GM19099 (cell line): ENCODE data around the gene MYO16.

Experiments used
- POLR2A ChIP-seq: IDR thresholded peaks from 3 replicates; pipeline ENCODE4 v1.6.1; 2011; ENCODE audit warnings: low read depth; ENCODE audit not compliant: insufficient read length; ENCODE audit errors: extremely low read depth

MYO16 gene

GRCh38 chr13:109150696-109151095 is 521.3 kb downstream of the MYO16 start:
- TF ChIP-seq POLR2A, result no peak

GRCh38 chr13:109151255-109151654 is 521.8 kb downstream of the MYO16 start:
- TF ChIP-seq POLR2A, result no peak

GRCh38 chr13:109151696-109152095 is 522.3 kb downstream of the MYO16 start:
- TF ChIP-seq POLR2A, result no peak

DNA sequence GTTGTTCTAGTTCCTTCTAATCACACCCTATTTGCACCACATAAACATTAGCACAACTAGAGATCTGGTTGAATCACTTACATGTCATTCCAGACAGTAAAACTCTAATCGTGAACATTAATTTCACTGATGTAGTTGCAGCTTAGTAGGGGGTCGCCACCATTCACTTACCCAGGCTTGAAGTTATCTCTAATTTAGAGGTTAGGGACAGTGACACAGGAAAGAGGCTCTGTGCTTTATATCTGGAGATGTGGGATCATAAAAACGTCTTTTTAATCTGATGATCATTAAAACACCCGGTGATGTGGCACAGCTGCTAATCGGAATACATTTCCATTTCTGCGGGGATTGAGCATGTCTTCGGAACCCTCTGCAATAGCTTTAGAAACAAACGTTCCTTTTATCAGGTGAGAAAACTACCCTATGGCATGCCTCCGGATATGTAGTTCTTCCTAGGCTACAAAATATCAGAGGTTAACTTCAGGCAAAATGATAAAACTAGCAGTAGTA is 523.0 kb downstream of the MYO16 start:
- no peak for TF ChIP-seq POLR2A

DNA sequence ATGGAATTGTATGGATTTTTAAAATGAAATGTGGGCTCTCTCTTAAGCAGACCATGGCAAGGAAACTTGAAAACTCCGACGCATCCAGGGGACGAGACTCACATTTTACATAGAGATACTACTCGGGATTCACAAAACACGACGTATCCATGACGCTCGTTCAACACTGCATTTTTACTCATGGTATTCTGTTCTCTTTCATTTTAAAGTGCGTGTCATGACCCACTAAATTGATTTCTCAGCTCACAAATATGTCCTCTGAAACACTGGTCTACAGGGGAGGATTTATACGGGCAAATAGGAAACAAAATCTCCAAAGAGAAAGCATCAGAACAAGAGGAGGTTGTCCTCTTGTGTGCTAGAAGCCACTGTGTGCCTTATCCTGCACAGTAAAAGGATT is 523.5 kb downstream of the MYO16 start:
- no peak for TF ChIP-seq POLR2A

DNA sequence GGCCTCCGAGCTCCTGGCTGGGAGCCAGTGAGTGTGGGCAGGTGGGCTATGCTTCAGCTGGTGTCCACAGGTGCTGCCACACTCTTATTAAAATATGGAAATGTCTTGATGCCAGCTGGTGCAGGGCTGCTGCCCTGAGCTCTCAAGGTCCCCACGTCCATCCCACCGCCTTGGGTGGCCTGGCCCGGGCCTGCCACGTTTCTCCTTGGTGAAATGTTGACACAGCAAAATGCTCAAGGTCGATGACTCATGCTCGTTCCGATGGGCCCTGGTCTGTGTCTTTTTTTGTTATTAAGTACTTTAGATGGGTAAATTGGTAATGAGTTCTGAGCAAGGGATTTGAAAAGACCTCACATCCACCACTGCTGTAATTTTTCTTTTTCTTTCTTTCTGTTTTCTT is 524.7 kb downstream of the MYO16 start:
- TF ChIP-seq POLR2A, result no peak

DNA sequence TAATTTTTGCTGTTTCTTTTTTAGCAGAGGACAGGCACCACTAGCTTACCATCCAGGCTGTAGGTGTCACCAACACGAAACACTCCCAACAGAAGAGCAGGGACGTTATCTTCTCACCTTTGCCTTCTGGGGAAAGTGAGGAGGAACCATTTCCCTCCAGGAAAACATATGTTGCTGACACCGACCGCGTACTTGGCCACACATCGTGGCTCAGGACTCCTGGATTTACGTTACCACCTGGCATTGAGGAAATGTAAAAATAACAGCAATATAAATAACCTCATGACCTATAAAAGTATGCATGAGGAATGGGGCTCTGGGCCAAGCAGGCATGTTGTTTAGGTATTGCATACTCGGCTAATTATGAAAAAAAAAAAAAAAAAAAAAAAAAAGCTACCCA is 525.1 kb downstream of the MYO16 start:
- no peak for TF ChIP-seq POLR2A

DNA sequence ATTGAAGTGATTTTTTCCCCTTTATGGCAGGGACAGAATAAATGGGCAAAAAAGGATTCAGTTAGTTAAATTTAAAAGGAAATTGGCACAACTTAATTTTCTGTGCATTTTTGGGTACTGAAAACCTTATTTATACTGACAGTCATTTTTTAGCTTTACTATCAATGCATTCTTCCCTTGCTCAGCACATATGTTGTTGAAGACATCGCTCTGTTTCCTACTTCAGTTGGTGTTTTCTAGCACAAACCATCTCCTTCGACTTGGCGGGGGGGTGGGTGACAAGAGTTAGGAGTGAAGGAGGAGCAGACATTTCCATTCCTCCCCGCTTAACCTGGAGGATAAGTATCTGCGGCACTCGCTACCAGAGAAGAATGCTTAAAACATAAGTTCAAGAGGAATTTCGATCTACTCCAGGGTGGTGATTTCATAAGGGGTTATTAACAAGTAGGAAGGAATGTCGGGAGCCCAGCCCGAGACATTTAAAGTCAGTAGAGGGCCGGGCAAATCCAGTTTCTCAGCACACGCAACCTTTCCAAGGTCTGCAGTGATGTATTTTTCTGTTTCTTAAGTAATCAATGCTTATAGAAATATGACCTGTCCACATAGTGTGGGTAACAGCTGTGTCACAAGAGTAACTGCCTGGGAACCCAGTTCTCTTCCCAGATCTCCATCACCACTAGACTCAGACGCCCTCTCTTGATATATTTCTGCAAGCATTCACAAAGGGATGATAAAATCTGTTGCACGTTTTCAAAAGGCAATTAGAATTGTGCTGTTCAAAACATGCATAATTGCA is 525.8 kb downstream of the MYO16 start:
- no peak for TF ChIP-seq POLR2A

DNA sequence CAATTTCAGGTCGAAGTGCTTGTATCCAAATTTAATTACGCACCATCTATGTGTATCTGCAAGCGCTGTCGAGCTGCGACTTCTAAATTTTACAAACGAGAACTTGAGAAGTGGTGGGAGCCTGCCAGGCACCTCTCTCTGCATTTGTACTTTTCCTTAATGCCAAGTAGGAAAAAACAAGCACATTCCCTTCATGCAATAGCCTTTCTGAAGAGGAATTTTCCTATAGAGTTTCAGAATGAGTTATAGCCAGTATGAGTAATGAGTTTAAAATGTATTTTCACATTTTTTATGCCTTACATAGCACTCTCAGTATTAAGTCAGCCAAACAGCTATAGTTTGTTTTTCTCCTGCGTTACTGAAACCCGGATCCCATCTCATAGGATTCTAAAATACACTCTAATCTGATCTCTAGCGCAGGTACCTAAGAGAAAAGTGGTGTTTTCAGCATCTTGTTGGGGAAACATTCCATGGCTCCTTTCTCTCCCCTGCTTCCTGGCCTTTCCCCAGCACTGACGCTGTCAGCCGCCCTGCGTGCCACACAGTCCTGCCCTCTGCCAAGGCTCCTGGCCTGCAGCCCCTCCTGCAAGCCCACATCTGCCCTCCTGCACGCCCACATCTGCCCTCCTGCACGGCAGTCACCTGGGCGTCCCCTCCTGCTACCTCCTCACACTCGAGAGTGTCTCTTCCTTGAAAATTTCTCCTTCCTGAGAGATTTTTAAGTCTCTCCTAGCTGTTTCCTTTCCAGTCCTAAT is 526.9 kb downstream of the MYO16 start:
- TF ChIP-seq POLR2A, result no peak

DNA sequence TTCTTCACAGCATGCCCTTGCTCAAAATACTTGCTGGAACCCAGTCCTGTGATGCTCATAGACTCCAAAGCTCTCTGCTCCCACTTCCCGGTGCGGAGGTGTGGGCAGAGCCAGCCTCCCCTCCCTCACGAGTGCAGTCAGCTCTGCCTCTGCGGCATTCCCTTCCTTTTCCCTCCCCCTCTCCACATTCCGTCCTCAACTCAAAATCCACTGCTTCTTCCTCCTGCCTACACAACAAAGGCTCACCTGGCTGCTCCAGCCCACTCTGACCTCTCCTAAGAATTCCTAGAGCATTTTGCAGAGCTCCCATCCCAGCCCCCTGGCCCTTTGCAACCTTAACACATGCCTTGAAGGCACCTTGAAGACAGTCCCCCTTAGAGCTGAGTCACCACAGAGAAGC is 527.9 kb downstream of the MYO16 start:
- no peak for TF ChIP-seq POLR2A

DNA sequence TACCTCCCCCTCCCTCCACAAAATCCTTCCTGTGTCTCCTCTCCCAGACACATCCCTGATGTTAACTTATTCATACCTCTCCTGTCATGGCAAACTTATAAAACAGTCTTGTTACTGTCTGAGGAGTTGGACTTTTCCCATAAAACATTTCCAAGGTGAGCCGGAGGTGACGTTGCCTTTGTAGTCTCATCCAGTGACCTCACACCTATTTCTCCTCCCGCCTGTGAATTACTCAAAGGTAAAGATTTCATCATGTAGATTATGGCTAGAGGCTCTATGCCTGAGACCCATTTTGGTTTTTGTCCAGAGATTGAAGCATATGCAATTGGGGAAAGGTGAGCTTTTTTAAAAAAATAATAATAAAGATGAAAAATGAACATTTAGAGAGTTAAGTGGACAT is 529.0 kb downstream of the MYO16 start:
- no peak for TF ChIP-seq POLR2A

DNA sequence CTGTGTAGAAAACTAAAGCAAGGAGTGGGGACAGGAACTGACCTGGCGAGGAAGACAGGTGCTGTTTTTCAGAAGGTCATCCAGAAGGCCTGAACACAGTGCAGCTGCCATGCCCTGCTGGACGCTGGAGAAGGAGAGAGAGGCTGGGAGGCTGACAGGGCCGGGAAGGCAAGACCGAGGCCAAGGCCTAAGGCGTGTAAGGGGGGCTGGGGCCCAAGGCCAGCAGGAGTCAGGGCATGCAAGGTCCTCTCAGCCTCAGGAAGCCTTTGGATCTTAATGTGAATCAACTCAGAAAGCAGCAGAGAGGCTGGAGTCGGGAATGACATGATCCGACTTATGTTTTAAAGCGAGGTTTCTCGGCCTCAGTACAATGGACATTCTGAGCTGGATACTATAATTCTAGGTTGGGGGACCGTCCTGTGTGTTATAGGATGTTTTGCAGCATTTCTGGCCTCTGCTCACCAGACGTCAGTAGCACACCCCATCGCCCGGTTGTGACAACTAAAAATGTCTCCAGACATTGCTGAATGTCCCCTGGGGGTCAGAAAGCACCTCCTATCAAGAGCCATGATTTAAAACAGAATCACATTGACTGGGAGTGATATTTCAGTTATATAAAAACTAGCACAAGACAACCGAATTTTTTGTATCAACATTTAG is 530.4 kb downstream of the MYO16 start:
- no peak for TF ChIP-seq POLR2A

- no peak for TF ChIP-seq POLR2A
These were observed 530.9 kb downstream of the MYO16 start for GRCh38 chr13:109160357-109160756.

- TF ChIP-seq POLR2A, result no peak
These were observed 531.7 kb downstream of the MYO16 start for GRCh38 chr13:109160887-109161669.
